Lower leg skin (tissue), 4 donors: ENCODE results near the gene RNF7. TPM values are rescaled to one million over a fixed set of nuclear protein-coding genes. Genes with fewer than 3 reads are reported as not detected.

Source experiments
- DNase-seq, 2 donors: peaks; one replicate each; pipeline ENCODE4 v3.0.0-alpha.2; 2019; ENCODE audit warnings: low spot score in 2 of 2
- H3K4me3 ChIP-seq: fragments of 200-600 bp; sonication (generic); 2 replicates; pipeline ENCODE4 v1.5.1; 2017; ENCODE audit warnings: mild to moderate bottlenecking, low read depth; ENCODE audit not compliant: poor library complexity, severe bottlenecking
- CTCF ChIP-seq, 3 donors: fragments of 450-650 bp; IDR thresholded peaks; one replicate each; pipeline ENCODE4 v1.5.1; 2016; ENCODE audit warnings: antibody characterized with exemption in 3 of 3, mild to moderate bottlenecking in 3 of 3, moderate library complexity in 2 of 3
- POLR2A ChIP-seq, 2 donors: fragments of 450-650 bp; IDR thresholded peaks; one replicate each; pipeline ENCODE4 v1.6.1; 2016 to 2017; ENCODE audit warnings: antibody characterized with exemption in 2 of 2, mild to moderate bottlenecking in 1 of 2, moderate library complexity in 1 of 2
- WGBS, 2 donors: methylation state at CpG; one replicate each; pipeline ENCODE4 v1.1.5; 2018; 5-methylcytosine and 5-hydroxymethylcytosine counted together
- intact Hi-C: fragments of 100-400 bp; cut with DNase I; formaldehyde crosslinking; loops from one replicate; pipeline ENCODE4 v1.15.0; 2023; ENCODE audit warnings: low total_unique reads
- total RNA-seq, 4 donors: library from RNA; depleted of rRNA; stranded (reverse); fragments of >200 nt; gene quantifications; one replicate each; pipeline ENCODE4 v1.1.0, GENCODE V29; 2016

The RNF7 gene
- total RNA-seq, 4 donors from 2014 or later, result 75.6 to 117 (median 84.1) TPM

GRCh38 chr3:141714671-141715070 lies 23.4 kb upstream of the RNF7 start:
- TF ChIP-seq CTCF (IDR thresholded peaks at IDR 0.05), result no peak
- no peak for TF ChIP-seq POLR2A (IDR thresholded peaks at IDR 0.05)
- H3K4me3 ChIP-seq, result no peak overlapping the region
- intact Hi-C loops, result no loop called here
- 92 to 94% methylated on average over 1 of the region's 1 CpG for WGBS, 2 donors
- no peak for DNase-seq

- DNase-seq, result no peak
- TF ChIP-seq CTCF (IDR thresholded peaks at IDR 0.05), result no peak
- no peak for TF ChIP-seq POLR2A (IDR thresholded peaks at IDR 0.05)
- WGBS, 2 donors, result 85 to 87% methylated on average over 2 of the region's 2 CpGs
- intact Hi-C loops, result no loop called here
- no peak overlapping the region for H3K4me3 ChIP-seq
Observed at GRCh38 chr3:141722081-141722480, 16.0 kb upstream of the RNF7 start.

GRCh38 chr3:141722648-141723047 lies 15.4 kb upstream of the RNF7 start:
- H3K4me3 ChIP-seq, result no peak overlapping the region
- 79 to 83% methylated on average over 2 of the region's 2 CpGs for WGBS, 2 donors
- no peak for DNase-seq
- TF ChIP-seq POLR2A (IDR thresholded peaks at IDR 0.05) (no peak), CTCF (IDR thresholded peaks at IDR 0.05) (no peak)
- intact Hi-C loops, result no loop called here

- no peak for TF ChIP-seq POLR2A (IDR thresholded peaks at IDR 0.05)
- no peak for TF ChIP-seq CTCF (IDR thresholded peaks at IDR 0.05)
- no peak for DNase-seq
- intact Hi-C loops, result no loop called here
Observed at GRCh38 chr3:141723255-141723654, 14.8 kb upstream of the RNF7 start.

GRCh38 chr3:141724186-141724585 lies 13.9 kb upstream of the RNF7 start:
- intact Hi-C loops, result no loop called here
- DNase-seq, result no peak
- no peak overlapping the region for H3K4me3 ChIP-seq
- 96 to 100% methylated on average over 1 of the region's 1 CpG for WGBS, 2 donors
- TF ChIP-seq CTCF (IDR thresholded peaks at IDR 0.05) (no peak), POLR2A (IDR thresholded peaks at IDR 0.05) (no peak)

More at GRCh38 chr3:141723255-141723654, 14.8 kb upstream of the RNF7 start:
- no peak overlapping the region for H3K4me3 ChIP-seq

GRCh38 chr3:141725036-141725435 lies 13.1 kb upstream of the RNF7 start:
- no peak overlapping the region for H3K4me3 ChIP-seq
- WGBS, 2 donors, result 92 to 98% methylated on average over 4 of the region's 4 CpGs
- TF ChIP-seq POLR2A (IDR thresholded peaks at IDR 0.05) (no peak), CTCF (IDR thresholded peaks at IDR 0.05) (no peak)
- intact Hi-C loops, result no loop called here
- DNase-seq, result no peak
